Fibroblast of lung (primary cell): ENCODE measurements around the gene OR51B6. TPM values are rescaled to one million over a fixed set of nuclear protein-coding genes. Genes with fewer than 3 reads are reported as not detected.
"Not testable (repeated sequence)": the region's sequence is repeated elsewhere in the genome, so short reads cannot be mapped to it uniquely, and the experiment has no call there.

Experiments used
- DNase-seq, 2 donors: peaks; one replicate each; pipeline versions ENCODE4 v3.0.0 to v3.0.0-alpha.2; 2010; ENCODE audit warnings: low read depth in 2 of 2
- H2AFZ ChIP-seq: 2 replicates; pipeline ENCODE4 v1.5.1; 2012; ENCODE audit warnings: low read length, control low read depth, inconsistent platforms
- H3K27ac ChIP-seq: 2 replicates; pipeline ENCODE4 v1.5.1; 2011; ENCODE audit warnings: low read length, control low read depth; ENCODE audit not compliant: insufficient read depth
- H3K27me3 ChIP-seq: 2 replicates; pipeline ENCODE4 v1.5.1; 2011; ENCODE audit warnings: mild to moderate bottlenecking, low read length; ENCODE audit not compliant: control insufficient read depth, insufficient read depth
- H3K36me3 ChIP-seq: 2 replicates; pipeline ENCODE4 v1.5.1; 2011; ENCODE audit warnings: low read length; ENCODE audit not compliant: control insufficient read depth, insufficient read depth
- H3K4me1 ChIP-seq: 2 replicates; pipeline ENCODE4 v1.5.1; 2011; ENCODE audit warnings: low read length; ENCODE audit not compliant: control insufficient read depth, insufficient read depth; ENCODE audit errors: extremely low read depth
- H3K4me2 ChIP-seq: 2 replicates; pipeline ENCODE4 v1.5.1; 2011; ENCODE audit warnings: low read length, control low read depth; ENCODE audit not compliant: insufficient read depth; ENCODE audit errors: extremely low read depth
- H3K4me3 ChIP-seq, 4 experiments: fragments of 200-600 bp in 1 of 4; sonication (generic) in 1 of 4; replicated peaks in 1 of 4; 2 replicates each; pipeline ENCODE4 v1.5.1; 2011 to 2016; ENCODE audit warnings: low read length in 4 of 4, low read depth in 3 of 4, mild to moderate bottlenecking in 3 of 4, control low read depth in 2 of 4, inconsistent platforms in 1 of 4, mixed read lengths in 1 of 4; ENCODE audit not compliant: insufficient read depth in 1 of 4; ENCODE audit errors: control extremely low read depth in 1 of 4
- H3K79me2 ChIP-seq: 2 replicates; pipeline ENCODE4 v1.5.1; 2012; ENCODE audit warnings: mild to moderate bottlenecking, low read length, inconsistent platforms; ENCODE audit not compliant: control insufficient read depth, insufficient read depth
- H3K9ac ChIP-seq: 2 replicates; pipeline ENCODE4 v1.5.1; 2011; ENCODE audit warnings: mild to moderate bottlenecking, low read length, control low read depth; ENCODE audit not compliant: insufficient read depth
- H3K9me3 ChIP-seq: 2 replicates; pipeline ENCODE4 v1.5.1; 2012; ENCODE audit warnings: low read depth, low read length; ENCODE audit not compliant: control insufficient read depth, insufficient read depth
- H4K20me1 ChIP-seq: 2 replicates; pipeline ENCODE4 v1.5.1; 2011; ENCODE audit warnings: low read length; ENCODE audit not compliant: control insufficient read depth, insufficient read depth; ENCODE audit errors: extremely low read depth
- CTCF ChIP-seq, 2 donors: IDR thresholded peaks in 1 of 2; conservative IDR thresholded peaks in 1 of 2; 1 replicate in 1 of 2; 2 replicates in 1 of 2; pipeline ENCODE4 v1.5.1; 2011 to 2012; ENCODE audit warnings: low read length in 2 of 2, control low read depth in 1 of 2, inconsistent platforms in 1 of 2, low read depth in 1 of 2, mild to moderate bottlenecking in 1 of 2
- EZH2 ChIP-seq: IDR thresholded peaks from 2 replicates; pipeline ENCODE4 v1.5.1; 2012; ENCODE audit warnings: low read length, control low read depth, mild to moderate bottlenecking; ENCODE audit errors: missing control alignments
- polyA plus RNA-seq, 2 donors: library from polyadenylated mRNA; depleted of rRNA in 1 of 2; stranded (reverse) in 1 of 2; unstranded in 1 of 2; fragments of >200 nt; gene quantifications; 2 replicates each; pipeline ENCODE4 v1.2.1, GENCODE V29; 2011 to 2012; ENCODE audit warnings: missing spikeins in 1 of 2
- total RNA-seq: library from RNA; depleted of rRNA; stranded (reverse); fragments of >200 nt; gene quantifications from 2 replicates; pipeline ENCODE4 v1.2.1, GENCODE V29; 2014

Gene OR51B6
- total and polyA plus RNA-seq, 2 donors (not counting 1 experiment from before 2014, with no cell fraction given), result not detected

- no peaks in the 10 kb centered on the region for H3K36me3 ChIP-seq
- no peaks in the 10 kb centered on the region for H3K4me1 ChIP-seq
- no peaks in the 10 kb centered on the region for H3K79me2 ChIP-seq
- no peak overlapping the region for H3K9ac ChIP-seq
- no peaks in the 10 kb centered on the region for H3K27me3 ChIP-seq
- H3K9me3 ChIP-seq, result no peaks in the 10 kb centered on the region
- no peak overlapping the region for H3K4me3 ChIP-seq
- DNase-seq, result peak; percentile 11 to 32
- no peak overlapping the region for H2AFZ ChIP-seq
- no peak for TF ChIP-seq CTCF (conservative IDR thresholded peaks at IDR 0.05 in 1 of 2, IDR thresholded peaks at IDR 0.05 in 1 of 2; ENCODE audit: low read depth in 1 of 2, low read length in 2 of 2)
- TF ChIP-seq EZH2, result no peak
- no peaks in the 10 kb centered on the region for H4K20me1 ChIP-seq
- no peak overlapping the region for H3K4me2 ChIP-seq
- no peak overlapping the region for H3K27ac ChIP-seq
Observed at GRCh38 chr11:5336331-5336730, 15.0 kb upstream of the OR51B6 start.

GRCh38 chr11:5337253-5337652, 14.1 kb upstream of the OR51B6 start:
- H3K4me3 ChIP-seq, H2AFZ ChIP-seq, H4K20me1 ChIP-seq, H3K27me3 ChIP-seq, DNase-seq, H3K9me3 ChIP-seq, H3K79me2 ChIP-seq, H3K9ac ChIP-seq, H3K27ac ChIP-seq, H3K4me2 ChIP-seq, H3K4me1 ChIP-seq, H3K36me3 ChIP-seq: not testable (repeated sequence)

GRCh38 chr11:5339771-5340322, 11.5 kb upstream of the OR51B6 start:
- Histone ChIP-seq H2AFZ (no peak overlapping the region), H3K4me2 (no peak overlapping the region)

More at GRCh38 chr11:5339771-5340322, 11.5 kb upstream of the OR51B6 start:
- DNase-seq, result no peak
- H3K79me2 ChIP-seq, result no peaks in the 10 kb centered on the region
- no peak for TF ChIP-seq EZH2
- TF ChIP-seq CTCF (conservative IDR thresholded peaks at IDR 0.05 in 1 of 2, IDR thresholded peaks at IDR 0.05 in 1 of 2; ENCODE audit: low read depth in 1 of 2, low read length in 2 of 2), result no peak
- H3K27me3 ChIP-seq, result no peaks in the 10 kb centered on the region
- no peaks in the 10 kb centered on the region for H3K4me1 ChIP-seq
- no peaks in the 10 kb centered on the region for H4K20me1 ChIP-seq
- no peak overlapping the region for H3K4me3 ChIP-seq
- H3K27ac ChIP-seq, result no peak overlapping the region
- no peaks in the 10 kb centered on the region for H3K36me3 ChIP-seq
- H3K9ac ChIP-seq, result no peak overlapping the region
- H3K9me3 ChIP-seq, result no peaks in the 10 kb centered on the region
